GM21786 (cell line): ENCODE data around the gene TOM1L2.
"Not testable (repeated sequence)": the region's sequence is repeated elsewhere in the genome, so short reads cannot be mapped to it uniquely, and the experiment has no call there.

Experiments used
- ATAC-seq: cut with Tn5 transposase; IDR thresholded peaks from one replicate; pipeline ENCODE4 v1.9.1; 2021; ENCODE audit not compliant: unreplicated experiment

TOM1L2 gene

GRCh38 chr17:17971431-17972125, 622 bp downstream of the TOM1L2 start:
- ATAC-seq, result no peak

DNA sequence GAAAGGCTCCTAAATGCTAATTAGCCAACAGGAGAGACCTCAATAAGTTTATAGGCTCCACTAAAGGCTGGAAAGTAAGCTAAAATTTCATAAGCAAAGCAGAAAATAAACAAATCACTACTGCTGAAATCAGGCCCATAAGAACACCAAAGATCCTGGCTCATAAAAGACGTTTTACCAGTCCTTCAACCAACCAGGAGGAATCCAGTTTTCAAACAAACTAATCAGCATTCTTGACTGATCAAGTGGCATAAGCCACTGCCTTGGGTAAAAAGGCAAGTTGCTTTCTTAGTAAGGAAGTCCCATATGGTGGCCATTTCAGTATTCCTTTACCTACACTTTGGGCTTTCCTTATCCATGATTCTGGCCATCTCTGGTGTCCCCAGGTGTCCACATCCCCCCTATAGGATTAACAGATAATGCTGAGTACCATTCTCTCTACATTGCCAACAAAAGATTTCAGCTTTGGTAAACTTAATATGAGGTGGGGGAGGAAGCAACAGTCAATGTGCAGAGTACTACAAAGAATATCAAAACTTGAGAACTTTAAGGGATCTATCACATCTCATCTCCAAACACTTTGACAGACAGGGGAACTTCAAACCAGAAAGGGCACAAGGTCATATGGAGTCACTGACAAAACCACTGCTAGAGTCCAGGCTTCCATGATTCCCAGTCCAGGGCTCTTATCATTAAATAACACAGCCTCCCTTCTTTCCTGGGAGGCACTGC, 1.3 kb downstream of the TOM1L2 start:
- ATAC-seq, result no peak

DNA sequence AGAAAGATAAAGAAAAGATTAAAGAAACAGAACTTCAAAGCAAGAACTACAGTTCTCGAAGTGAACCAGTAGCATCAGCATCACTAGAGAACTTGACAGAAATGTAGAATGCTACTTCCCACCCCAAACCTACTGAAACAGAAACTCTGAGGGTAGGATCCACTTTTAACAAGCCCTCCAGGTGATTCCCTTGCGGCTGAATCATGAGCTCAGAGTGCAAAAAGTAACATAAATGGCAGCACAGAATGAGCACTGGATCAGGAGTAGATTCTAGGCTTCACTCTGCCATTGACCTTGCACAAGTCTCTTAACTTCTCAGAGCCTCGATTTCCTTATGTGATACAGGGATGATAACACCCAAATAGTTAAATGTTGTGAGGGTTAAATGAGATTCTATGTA, 5.8 kb downstream of the TOM1L2 start:
- ATAC-seq, result no peak

GRCh38 chr17:17965152-17965721, 7.0 kb downstream of the TOM1L2 start:
- ATAC-seq, result no peak

GRCh38 chr17:17964710-17965109, 7.5 kb downstream of the TOM1L2 start:
- no peak for ATAC-seq

DNA sequence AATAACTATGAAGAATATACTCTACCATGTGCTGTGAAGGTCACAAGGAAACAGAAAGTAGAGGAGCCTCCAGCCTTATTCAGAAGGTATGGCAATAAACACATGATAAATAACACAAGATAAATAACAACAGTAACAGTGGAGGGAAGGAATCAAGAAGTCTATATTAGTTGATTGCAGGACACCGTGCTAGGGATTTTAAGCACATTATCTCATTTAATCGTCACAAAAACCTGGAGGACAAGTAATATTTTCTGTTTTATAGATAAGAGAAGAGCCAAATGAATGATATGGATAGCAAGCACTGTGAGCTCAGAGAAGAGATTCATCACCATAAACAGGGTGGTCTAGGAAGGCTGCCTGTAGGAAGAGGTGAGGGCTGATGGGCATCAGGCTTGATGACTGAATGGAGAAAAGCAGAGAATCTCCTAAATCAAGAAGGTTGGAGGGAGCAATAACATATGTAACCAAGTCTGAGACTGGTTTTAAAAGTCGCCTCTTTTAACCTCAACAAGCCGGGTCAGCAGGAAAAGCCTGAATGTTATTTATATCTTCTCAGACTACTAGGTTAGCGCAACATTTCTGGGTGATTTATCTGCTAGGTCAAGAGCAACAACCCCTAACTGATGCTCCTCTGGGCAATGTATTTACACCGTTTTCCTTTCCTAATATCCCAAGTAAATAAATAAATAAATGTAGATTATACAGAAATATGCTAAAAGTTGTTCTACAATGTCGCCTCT, 8.3 kb downstream of the TOM1L2 start:
- ATAC-seq, result no peak

GRCh38 chr17:17963066-17963465, 9.1 kb downstream of the TOM1L2 start:
- no peak for ATAC-seq

- no peak for ATAC-seq
Observed at GRCh38 chr17:17960500-17961030, 11.6 kb downstream of the TOM1L2 start.

DNA sequence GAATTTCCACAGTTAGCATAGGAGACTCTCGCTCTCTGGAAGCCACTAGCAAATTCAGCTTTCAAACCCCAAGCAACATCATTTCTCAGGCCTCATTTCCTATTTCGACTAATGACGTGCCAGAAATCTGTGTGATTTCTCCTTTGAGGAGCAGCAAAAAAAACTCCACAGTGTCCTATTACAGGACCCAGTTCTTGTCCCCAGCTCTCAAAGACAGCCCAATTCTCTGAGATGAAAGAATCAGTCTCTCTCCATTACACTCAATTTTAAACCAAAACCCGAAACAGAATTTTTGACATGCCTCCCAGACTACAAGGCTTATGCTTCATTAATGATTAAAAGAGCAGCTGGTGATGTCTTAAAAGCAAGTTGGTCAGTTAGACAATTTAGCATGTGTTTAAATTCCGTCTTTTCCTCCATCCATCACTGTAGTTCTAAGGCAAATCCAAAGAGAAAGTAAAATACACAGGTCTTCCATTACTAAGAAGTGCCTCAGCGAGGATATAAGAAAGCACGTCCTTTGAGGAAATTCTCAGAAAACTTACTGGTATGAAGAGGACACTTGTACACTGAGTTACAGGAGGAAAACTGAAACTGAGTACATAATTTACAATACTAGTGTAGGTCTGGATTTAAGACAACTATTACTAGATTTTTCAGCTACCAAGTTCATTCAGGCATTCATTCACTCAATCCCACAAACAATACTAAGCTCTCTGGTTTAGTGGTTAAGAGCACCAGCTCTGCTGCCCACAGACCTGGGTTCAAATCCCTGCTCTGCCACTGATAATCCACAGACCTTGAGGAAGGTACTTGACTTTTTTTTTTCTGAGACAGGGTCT, 12.5 kb downstream of the TOM1L2 start:
- no peak for ATAC-seq

DNA sequence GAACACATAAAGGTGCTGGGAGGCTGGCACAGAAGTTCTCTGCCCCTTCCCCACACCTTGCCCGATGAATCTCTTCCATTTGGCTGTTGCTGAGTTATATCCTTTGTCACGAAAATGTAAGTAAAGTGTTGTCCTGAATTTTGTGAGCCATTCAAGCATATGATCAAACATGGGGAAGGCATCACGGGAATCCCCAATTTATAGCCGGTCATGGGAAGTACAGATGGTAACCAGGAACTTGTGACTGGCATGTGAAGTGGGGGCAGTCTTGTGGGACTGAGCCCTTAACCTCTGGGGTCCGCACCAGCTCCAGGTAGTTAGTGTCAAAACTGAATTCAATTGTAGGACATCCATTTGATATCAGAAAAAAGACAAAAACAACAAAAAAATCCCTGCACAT, 13.2 kb downstream of the TOM1L2 start:
- no peak for ATAC-seq

- ATAC-seq, result no peak
Observed at GRCh38 chr17:17957584-17957916, 14.7 kb downstream of the TOM1L2 start.

DNA sequence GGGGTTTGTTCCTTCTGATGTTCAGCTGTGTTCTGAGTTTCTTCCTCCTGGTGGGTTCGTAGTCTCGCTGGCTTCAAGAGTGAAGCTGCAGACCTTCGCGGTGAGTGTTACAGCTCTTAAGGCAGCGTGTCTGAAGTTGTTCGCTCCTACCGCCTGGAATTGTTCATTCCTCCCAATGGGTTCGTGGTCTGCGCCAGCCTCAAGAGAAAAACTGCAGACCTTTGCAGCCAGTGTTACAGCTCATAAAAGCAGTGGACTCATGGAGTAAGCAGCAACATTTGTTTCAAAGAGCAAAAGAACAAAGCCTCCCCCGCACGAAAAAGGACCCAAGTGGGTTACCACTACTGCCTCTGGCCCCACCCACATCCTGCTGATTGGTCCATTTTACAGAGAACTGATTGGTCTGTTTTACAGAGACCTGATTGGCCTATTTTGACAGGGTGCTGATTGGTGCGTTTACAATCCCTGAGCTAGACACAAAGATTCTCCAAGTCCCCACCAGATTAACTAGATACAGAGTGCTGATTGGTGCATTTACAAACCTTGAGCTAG, 16.3 kb downstream of the TOM1L2 start:
- not testable (repeated sequence) for ATAC-seq

GRCh38 chr17:17954079-17954478, 18.1 kb downstream of the TOM1L2 start:
- ATAC-seq, result no peak

- ATAC-seq, result no peak
Observed at GRCh38 chr17:17952691-17953090, 19.5 kb downstream of the TOM1L2 start.

DNA sequence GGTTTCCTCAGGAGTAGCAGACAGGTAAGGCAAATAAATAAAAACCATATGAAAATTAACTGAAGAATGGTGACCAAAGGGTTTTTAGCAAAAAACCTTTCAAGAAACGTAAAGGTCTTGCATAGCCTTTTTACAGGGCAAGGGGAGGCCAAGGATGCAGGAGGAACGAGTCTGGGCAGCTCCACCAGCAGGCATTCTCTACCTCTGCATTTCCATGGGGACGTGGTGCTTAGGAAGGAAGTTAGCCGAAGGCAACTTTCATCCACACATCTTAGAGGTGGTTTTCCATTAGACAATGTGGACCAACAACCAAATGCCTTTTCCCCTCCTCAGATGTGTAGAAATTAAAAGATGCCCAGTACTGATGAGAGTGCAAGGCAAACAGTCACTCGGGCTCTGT, 20.7 kb downstream of the TOM1L2 start:
- ATAC-seq, result no peak

- ATAC-seq, result no peak
Observed at GRCh38 chr17:17950806-17951205, 21.4 kb downstream of the TOM1L2 start.

GRCh38 chr17:17950347-17950746, 21.9 kb downstream of the TOM1L2 start:
- ATAC-seq, result no peak

DNA sequence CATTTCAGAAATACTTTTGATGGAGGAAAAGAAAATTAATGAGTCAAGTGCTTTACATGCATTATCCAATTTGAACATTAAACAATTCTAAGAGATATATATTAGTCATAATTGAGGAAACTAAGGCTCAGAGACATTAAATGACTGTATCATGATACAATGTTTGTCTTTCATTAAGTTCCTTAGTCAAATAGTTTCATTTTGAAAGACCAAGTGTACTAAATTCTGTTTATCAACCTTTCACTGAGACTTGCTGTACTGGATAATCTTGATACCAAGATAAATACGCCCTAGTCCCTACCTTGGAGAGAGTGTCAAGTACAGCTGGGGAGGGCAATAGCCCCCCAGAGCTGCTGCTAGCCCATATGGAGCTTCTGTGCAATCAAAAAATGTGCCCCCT, 24.2 kb downstream of the TOM1L2 start:
- ATAC-seq, result no peak

- ATAC-seq, result no peak
Observed at GRCh38 chr17:17947309-17947708, 24.9 kb downstream of the TOM1L2 start.

DNA sequence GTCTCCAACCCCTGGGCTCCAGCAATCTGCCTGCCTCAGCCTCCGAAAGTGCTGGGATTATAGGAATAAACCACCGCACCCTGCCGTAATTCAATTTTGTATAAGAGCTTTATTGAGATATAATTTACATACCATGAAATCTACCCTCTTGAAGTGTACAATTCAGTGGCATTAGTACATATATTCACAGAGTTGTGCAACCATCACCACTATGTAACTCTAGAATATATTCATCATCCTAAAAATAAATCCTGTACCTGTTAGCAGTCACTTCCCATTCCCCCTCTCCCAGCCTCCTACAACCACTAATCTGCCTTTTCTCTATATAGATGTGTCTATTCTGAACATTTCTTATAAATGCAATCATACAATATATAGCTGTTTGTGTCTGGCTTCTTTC, 26.1 kb downstream of the TOM1L2 start:
- no peak for ATAC-seq
